Fibroblast of lung (primary cell): ENCODE results near the gene DNM3.

Experiments used
- CTCF ChIP-seq, 2 donors: IDR thresholded peaks in 1 of 2; conservative IDR thresholded peaks in 1 of 2; 1 replicate in 1 of 2; 2 replicates in 1 of 2; pipeline ENCODE4 v1.5.1; 2011 to 2012; ENCODE audit warnings: low read length in 2 of 2, control low read depth in 1 of 2, inconsistent platforms in 1 of 2, low read depth in 1 of 2, mild to moderate bottlenecking in 1 of 2
- EZH2 ChIP-seq: IDR thresholded peaks from 2 replicates; pipeline ENCODE4 v1.5.1; 2012; ENCODE audit warnings: low read length, control low read depth, mild to moderate bottlenecking; ENCODE audit errors: missing control alignments

DNA sequence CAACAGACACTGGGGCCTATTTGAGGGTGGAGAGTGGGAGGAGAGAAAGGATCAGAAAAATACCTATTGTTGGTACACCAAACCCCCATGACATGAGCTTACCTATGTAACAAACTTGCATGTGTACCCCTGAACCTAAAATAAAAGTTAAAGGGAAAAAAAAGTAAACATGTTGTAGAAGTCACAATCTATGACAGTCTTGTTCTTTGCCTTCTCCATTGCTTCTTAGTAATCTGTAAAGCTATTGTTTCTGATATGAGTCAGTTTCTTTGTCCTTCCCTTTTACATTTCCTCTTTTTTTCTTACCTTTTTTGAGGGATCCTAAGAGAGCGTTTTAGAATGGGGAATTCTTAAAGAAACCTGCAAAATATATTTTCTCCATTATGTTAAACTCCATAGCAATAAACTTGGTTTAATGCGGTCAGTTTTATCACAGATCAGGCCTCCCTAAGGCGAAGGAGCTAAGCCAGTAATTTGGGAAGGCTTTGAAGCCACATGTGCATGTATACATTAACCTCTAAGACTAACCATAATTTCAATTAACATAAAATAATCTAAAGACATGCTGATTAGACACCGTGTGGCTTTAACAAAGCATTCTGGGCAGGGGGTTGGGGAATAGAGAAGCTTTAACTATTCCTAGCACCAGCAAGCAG is 501.4 kb downstream of the DNM3 start:
- TF ChIP-seq CTCF (conservative IDR thresholded peaks at IDR 0.05 in 1 of 2, IDR thresholded peaks at IDR 0.05 in 1 of 2; ENCODE audit: low read depth in 1 of 2, low read length in 2 of 2): no peak
- no peak for TF ChIP-seq EZH2
